ENCODE measurements around the gene KLHL5.

GRCh38 chr4:39039108-39039507, 22.9 kb upstream of the KLHL5 start:
- TF ChIP-seq, protein P1, sequence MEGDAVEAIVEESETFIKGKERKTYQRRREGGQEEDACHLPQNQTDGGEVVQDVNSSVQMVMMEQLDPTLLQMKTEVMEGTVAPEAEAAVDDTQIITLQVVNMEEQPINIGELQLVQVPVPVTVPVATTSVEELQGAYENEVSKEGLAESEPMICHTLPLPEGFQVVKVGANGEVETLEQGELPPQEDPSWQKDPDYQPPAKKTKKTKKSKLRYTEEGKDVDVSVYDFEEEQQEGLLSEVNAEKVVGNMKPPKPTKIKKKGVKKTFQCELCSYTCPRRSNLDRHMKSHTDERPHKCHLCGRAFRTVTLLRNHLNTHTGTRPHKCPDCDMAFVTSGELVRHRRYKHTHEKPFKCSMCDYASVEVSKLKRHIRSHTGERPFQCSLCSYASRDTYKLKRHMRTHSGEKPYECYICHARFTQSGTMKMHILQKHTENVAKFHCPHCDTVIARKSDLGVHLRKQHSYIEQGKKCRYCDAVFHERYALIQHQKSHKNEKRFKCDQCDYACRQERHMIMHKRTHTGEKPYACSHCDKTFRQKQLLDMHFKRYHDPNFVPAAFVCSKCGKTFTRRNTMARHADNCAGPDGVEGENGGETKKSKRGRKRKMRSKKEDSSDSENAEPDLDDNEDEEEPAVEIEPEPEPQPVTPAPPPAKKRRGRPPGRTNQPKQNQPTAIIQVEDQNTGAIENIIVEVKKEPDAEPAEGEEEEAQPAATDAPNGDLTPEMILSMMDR (IDR thresholded peaks at IDR 0.05), result no peak
- TF ChIP-seq POLR2A (IDR thresholded peaks at IDR 0.05), result no peak
